ENCODE results near the gene CCDC7. TPM values are rescaled to one million over a fixed set of nuclear protein-coding genes. Genes with fewer than 3 reads are reported as not detected.
"Not testable (repeated sequence)": the region's sequence is repeated elsewhere in the genome, so short reads cannot be mapped to it uniquely, and the experiment has no call there.

Gene CCDC7
- total RNA-seq, 2 donors from 2014 or later = 1.9 to 4.3 TPM

GRCh38 chr10:32693441-32693979 is 247.6 kb downstream of the CCDC7 start:
- no peaks in the 10 kb centered on the region for H3K36me3 ChIP-seq (ENCODE audit: control insufficient read depth, insufficient read depth, low read length)
- Mint-ChIP-seq H3K4me1 (no peaks in the 10 kb centered on the region), H3K4me3 (no peak overlapping the region), H3K27me3 (ENCODE audit: insufficient read depth) (no peaks in the 10 kb centered on the region), H3K27ac (no peak overlapping the region), H3K36me3 (ENCODE audit: low read depth) (no peaks in the 10 kb centered on the region), H3K9me3 (peaks cover 31% of the 10 kb centered on the region)
- peaks cover 4% of the 10 kb centered on the region for H3K9me3 ChIP-seq (ENCODE audit: control insufficient read depth, low read length)
- WGBS, 2 experiments (ENCODE audit: insufficient coverage in 1 of 2, insufficient read length in 1 of 2) = 96% methylated on average over 3 of the region's 4 CpGs; no CpG with 5 or more reads in 1 of the 2 experiments
- no peak for TF ChIP-seq CTCF (conservative IDR thresholded peaks at IDR 0.05)
- H3K4me3 ChIP-seq (ENCODE audit: low read length) = no peak overlapping the region
- no peak overlapping the region for H3K9ac ChIP-seq (ENCODE audit: extremely low read depth, low read length, poor library complexity, severe bottlenecking)
- H3K27me3 ChIP-seq (ENCODE audit: control insufficient read depth, insufficient read depth, low read length, poor library complexity, severe bottlenecking) = no peaks in the 10 kb centered on the region
- no peak for DNase-seq
- no peak overlapping the region for H3K27ac ChIP-seq (ENCODE audit: low read depth, low read length)
- no peaks in the 10 kb centered on the region for H3K4me1 ChIP-seq (ENCODE audit: control insufficient read depth, insufficient read depth, low read length)

GRCh38 chr10:32699683-32700082 is 253.7 kb downstream of the CCDC7 start:
- H3K27ac Mint-ChIP-seq; H3K27ac ChIP-seq (ENCODE audit: low read depth, low read length); H3K4me1 Mint-ChIP-seq; H3K9me3 ChIP-seq (ENCODE audit: control insufficient read depth, low read length); H3K9ac ChIP-seq (ENCODE audit: extremely low read depth, low read length, poor library complexity, severe bottlenecking); H3K4me1 ChIP-seq (ENCODE audit: control insufficient read depth, insufficient read depth, low read length); H3K4me3 ChIP-seq (ENCODE audit: low read length); H3K36me3 Mint-ChIP-seq (ENCODE audit: low read depth); H3K36me3 ChIP-seq (ENCODE audit: control insufficient read depth, insufficient read depth, low read length); DNase-seq; H3K4me3 Mint-ChIP-seq; H3K27me3 ChIP-seq (ENCODE audit: control insufficient read depth, insufficient read depth, low read length, poor library complexity, severe bottlenecking); H3K27me3 Mint-ChIP-seq (ENCODE audit: insufficient read depth): not testable (repeated sequence)
- peaks cover 57% of the 10 kb centered on the region for H3K9me3 Mint-ChIP-seq
- no CpG with 5 or more reads among the region's 2 CpGs for WGBS, 2 experiments (ENCODE audit: insufficient coverage in 1 of 2, insufficient read length in 1 of 2)

- Histone ChIP-seq H3K4me3 (ENCODE audit: low read length) (no peak overlapping the region), H3K9ac (ENCODE audit: extremely low read depth, low read length, poor library complexity, severe bottlenecking) (no peak overlapping the region), H3K4me1 (ENCODE audit: control insufficient read depth, insufficient read depth, low read length) (no peaks in the 10 kb centered on the region), H3K9me3 (ENCODE audit: control insufficient read depth, low read length) (no peaks in the 10 kb centered on the region), H3K27me3 (ENCODE audit: control insufficient read depth, insufficient read depth, low read length, poor library complexity, severe bottlenecking) (no peaks in the 10 kb centered on the region), H3K36me3 (ENCODE audit: control insufficient read depth, insufficient read depth, low read length) (no peaks in the 10 kb centered on the region), H3K27ac (ENCODE audit: low read depth, low read length) (no peak overlapping the region)
- 75% methylated on average over 1 of the region's 1 CpG; no CpG with 5 or more reads in 1 of the 2 experiments for WGBS, 2 experiments (ENCODE audit: insufficient coverage in 1 of 2, insufficient read length in 1 of 2)
- Mint-ChIP-seq H3K4me3 (no peak overlapping the region), H3K4me1 (no peaks in the 10 kb centered on the region), H3K27ac (no peak overlapping the region), H3K9me3 (peaks cover 5% of the 10 kb centered on the region), H3K36me3 (ENCODE audit: low read depth) (no peaks in the 10 kb centered on the region), H3K27me3 (ENCODE audit: insufficient read depth) (no peaks in the 10 kb centered on the region)
- peak; percentile 54 for TF ChIP-seq CTCF (conservative IDR thresholded peaks at IDR 0.05)
- DNase-seq = peak; percentile 48
Measured at GRCh38 chr10:32713560-32713959, 267.6 kb downstream of the CCDC7 start.

GRCh38 chr10:32731527-32731926 is 285.6 kb downstream of the CCDC7 start:
- Mint-ChIP-seq H3K27me3 (ENCODE audit: insufficient read depth) (no peaks in the 10 kb centered on the region), H3K27ac (no peak overlapping the region), H3K9me3 (no peaks in the 10 kb centered on the region), H3K4me3 (no peak overlapping the region), H3K36me3 (ENCODE audit: low read depth) (no peaks in the 10 kb centered on the region), H3K4me1 (no peaks in the 10 kb centered on the region)
- Histone ChIP-seq H3K36me3 (ENCODE audit: control insufficient read depth, insufficient read depth, low read length) (no peaks in the 10 kb centered on the region), H3K4me3 (ENCODE audit: low read length) (no peak overlapping the region), H3K9ac (ENCODE audit: extremely low read depth, low read length, poor library complexity, severe bottlenecking) (no peak overlapping the region), H3K9me3 (ENCODE audit: control insufficient read depth, low read length) (no peaks in the 10 kb centered on the region), H3K27ac (ENCODE audit: low read depth, low read length) (no peak overlapping the region), H3K27me3 (ENCODE audit: control insufficient read depth, insufficient read depth, low read length, poor library complexity, severe bottlenecking) (no peaks in the 10 kb centered on the region), H3K4me1 (ENCODE audit: control insufficient read depth, insufficient read depth, low read length) (no peaks in the 10 kb centered on the region)
- 81 to 85% methylated on average over 9 of the region's 9 CpGs for WGBS, 2 experiments (ENCODE audit: insufficient coverage in 1 of 2, insufficient read length in 1 of 2)
- TF ChIP-seq CTCF (conservative IDR thresholded peaks at IDR 0.05) = no peak
- no peak for DNase-seq

All from endodermal cell (in vitro differentiated cells).